Fibroblast of the aortic adventitia (primary cell): ENCODE measurements around the gene PNPO. TPM values are rescaled to one million over a fixed set of nuclear protein-coding genes. Genes with fewer than 3 reads are reported as not detected.

Source experiments
- DNase-seq: peaks from one replicate; pipeline ENCODE4 v3.0.0-alpha.2; 2010; ENCODE audit warnings: low read depth
- H3K4me3 ChIP-seq: 2 replicates; pipeline ENCODE4 v1.5.1; 2011; ENCODE audit warnings: low read depth, mild to moderate bottlenecking, control low read depth, low read length, moderate library complexity
- total RNA-seq: library from RNA; depleted of rRNA; stranded (reverse); fragments of >200 nt; gene quantifications from 2 replicates; pipeline ENCODE4 v1.2.3, GENCODE V29; 2012; ENCODE audit warnings: low replicate concordance
- TF ChIP-seq, protein P1 (sequence below): IDR thresholded peaks from 2 replicates; pipeline ENCODE4 v1.5.1; 2011; ENCODE audit warnings: mild to moderate bottlenecking, low read length, control low read depth, inconsistent platforms; ENCODE audit not compliant: insufficient read depth

Gene PNPO
- total RNA-seq, 1 donor, result 44.9 TPM

DNA sequence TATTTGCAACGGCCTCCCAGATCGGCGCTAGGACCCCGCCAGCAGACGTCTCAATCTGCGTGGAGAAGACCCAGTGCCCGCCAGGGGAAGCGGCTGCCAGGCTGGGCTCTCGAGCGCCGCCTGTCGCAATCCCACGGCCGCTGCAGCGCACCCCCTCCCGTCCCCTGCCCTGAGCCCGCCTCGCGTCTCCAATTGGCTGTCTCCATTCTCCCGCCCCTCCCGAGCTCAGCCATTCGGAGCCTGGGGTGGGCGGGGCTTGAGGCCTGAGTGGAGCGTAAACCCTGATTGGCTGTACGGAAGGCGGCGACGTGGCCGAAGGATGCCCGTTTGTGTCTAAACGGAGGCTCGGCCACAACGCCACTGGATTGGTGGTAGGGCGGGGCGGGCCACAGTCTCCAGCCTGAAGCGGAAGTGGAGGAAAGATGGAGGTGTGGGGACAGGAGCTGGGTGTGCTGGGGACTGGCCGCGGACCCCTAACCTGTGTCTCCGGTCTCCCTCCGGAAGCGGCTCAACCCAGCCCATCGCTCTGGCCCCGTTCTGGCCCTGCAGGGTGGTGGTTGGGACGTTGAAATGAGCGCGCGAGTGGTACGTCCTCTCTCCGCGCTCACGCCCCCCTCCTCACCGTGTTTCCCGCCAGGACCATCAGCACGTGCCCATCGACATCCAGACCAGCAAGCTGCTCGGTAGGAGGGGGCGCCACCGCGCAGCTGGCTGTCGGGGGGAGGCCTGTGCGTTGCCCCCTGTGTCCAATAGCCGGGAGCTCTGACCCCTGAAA is 29.5 kb downstream of the PNPO start, which contains the start of gene CDK5RAP3:
TSS of gene CDK5RAP3 (plus strand) at position 389 of the 775 bp plus-strand sequence. CDS start at position 423, 34 bp downstream.
- peak; percentile 98 for DNase-seq
- H3K4me3 ChIP-seq, result peak within 1 kb of the TSS; percentile 99
- TF ChIP-seq, protein P1, sequence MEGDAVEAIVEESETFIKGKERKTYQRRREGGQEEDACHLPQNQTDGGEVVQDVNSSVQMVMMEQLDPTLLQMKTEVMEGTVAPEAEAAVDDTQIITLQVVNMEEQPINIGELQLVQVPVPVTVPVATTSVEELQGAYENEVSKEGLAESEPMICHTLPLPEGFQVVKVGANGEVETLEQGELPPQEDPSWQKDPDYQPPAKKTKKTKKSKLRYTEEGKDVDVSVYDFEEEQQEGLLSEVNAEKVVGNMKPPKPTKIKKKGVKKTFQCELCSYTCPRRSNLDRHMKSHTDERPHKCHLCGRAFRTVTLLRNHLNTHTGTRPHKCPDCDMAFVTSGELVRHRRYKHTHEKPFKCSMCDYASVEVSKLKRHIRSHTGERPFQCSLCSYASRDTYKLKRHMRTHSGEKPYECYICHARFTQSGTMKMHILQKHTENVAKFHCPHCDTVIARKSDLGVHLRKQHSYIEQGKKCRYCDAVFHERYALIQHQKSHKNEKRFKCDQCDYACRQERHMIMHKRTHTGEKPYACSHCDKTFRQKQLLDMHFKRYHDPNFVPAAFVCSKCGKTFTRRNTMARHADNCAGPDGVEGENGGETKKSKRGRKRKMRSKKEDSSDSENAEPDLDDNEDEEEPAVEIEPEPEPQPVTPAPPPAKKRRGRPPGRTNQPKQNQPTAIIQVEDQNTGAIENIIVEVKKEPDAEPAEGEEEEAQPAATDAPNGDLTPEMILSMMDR, result peak; percentile 95

DNA sequence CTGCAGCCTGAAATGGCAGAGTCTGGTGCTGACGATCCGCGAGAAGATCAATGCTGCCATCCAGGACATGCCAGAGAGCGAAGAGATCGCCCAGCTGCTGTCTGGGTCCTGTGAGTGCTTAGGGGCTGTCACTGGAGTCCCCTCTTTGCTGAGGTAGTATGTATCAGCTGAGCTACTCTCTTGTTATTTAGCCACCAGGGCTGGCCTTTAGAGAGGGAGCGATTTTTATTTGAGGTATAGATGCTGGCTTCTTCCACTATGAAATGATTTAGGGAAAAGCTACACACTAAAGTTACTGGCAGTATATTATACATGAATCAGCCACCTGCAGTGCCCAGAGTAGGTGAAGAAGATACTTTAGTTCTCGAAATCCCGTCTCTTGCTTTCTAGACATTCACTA is 32.2 kb downstream of the PNPO start:
- TF ChIP-seq, protein P1, result no peak
- DNase-seq, result no peak

DNA sequence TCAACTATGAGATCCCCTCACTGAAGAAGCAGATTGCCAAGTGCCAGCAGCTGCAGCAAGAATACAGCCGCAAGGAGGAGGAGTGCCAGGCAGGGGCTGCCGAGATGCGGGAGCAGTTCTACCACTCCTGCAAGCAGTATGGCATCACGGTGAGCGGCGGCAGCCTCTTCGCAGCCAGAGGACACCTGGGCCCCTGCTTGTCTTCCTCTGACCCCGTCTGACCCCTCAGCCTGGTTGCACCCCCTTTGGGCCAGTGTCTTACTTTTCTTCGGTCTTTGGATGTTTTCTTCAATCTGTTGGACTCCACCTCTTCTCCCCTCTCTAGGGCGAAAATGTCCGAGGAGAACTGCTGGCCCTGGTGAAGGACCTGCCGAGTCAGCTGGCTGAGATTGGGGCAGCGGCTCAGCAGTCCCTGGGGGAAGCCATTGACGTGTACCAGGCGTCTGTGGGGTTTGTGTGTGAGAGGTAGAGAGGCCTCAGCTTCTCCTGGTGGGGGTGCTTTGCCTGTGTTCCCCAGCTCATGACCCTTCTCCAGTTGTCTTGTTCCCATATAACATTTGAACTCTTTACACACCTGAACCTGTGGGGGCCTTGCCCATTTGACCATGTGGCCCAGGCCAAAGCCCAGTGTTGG is 33.9 kb downstream of the PNPO start:
- H3K4me3 ChIP-seq, result no peak overlapping the region
- DNase-seq, result no peak
- TF ChIP-seq, protein P1, result no peak

More for the DNA sequence above, 32.2 kb downstream of the PNPO start:
- H3K4me3 ChIP-seq, result no peak overlapping the region

DNA sequence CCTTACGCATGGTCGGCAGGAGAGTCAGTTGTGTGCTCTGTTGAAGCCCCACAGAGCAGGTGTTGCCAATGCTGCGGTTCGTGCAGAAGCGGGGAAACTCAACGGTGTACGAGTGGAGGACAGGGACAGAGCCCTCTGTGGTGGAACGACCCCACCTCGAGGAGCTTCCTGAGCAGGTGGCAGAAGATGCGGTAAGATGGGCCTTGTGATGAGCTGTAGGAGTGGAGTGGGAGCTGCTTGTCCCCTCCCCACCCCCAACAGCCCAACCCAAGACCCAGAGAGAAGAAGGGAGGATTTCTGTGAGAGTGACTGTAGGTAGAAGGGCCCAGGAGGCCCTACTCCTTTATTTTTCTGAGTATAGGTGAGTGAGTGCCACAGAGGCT is 34.4 kb downstream of the PNPO start:
- no peak overlapping the region for H3K4me3 ChIP-seq
- no peak for DNase-seq
- TF ChIP-seq, protein P1, result no peak

DNA sequence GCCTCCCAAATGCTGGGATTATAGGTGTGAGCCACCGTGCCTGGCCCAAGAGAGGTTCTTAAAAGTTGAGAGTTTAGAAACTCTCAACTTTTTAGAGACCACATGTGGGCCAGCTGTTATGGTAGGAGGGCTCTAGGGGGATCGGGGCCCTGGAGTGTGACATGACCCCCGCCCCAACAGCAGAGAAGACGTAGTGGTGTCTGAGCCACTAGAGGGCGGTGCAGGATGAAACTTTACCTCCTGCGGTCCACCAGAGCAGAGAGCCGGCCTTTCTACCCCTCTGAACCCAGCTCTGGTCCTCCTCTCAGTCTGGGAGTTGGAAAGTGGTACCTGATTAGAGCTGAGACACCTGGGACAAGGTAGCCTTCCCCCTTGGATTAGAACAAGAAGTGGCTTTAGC is 37.0 kb downstream of the PNPO start:
- no peak overlapping the region for H3K4me3 ChIP-seq
- TF ChIP-seq, protein P1, result peak; percentile 77
- peak; percentile 68 for DNase-seq

DNA sequence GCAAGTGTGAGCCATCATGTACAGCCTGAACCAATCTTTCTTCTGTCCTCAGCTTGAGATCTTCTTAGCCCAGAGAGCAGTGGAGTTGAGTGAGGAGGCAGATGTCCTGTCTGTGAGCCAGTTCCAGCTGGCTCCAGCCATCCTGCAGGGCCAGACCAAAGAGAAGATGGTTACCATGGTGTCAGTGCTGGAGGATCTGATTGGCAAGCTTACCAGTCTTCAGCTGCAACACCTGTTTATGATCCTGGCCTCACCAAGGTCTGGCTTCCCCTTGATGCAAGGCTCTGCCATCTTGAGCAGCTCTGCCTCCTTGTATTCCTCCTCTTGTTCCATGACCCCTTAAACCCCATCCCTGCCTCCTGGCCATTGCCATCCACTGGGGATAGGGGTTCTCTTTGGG is 39.2 kb downstream of the PNPO start:
- no peak overlapping the region for H3K4me3 ChIP-seq
- TF ChIP-seq, protein P1, result no peak
- DNase-seq, result no peak
